HepG2 (cell line): ENCODE results near the gene FCAMR. TPM values are rescaled to one million over a fixed set of nuclear protein-coding genes. Genes with fewer than 3 reads are reported as not detected.

Experiments
- ARID4A ChIP-seq: sonication (generic); formaldehyde crosslinking; IDR thresholded peaks from 2 replicates; pipeline ENCODE4 v1.5.0; 2020; ENCODE audit warnings: mild to moderate bottlenecking, missing genetic modification reagents, borderline replicate concordance
- GATA4 ChIP-seq: sonication (generic); IDR thresholded peaks from 2 replicates; pipeline ENCODE4 v1.6.1; 2016; ENCODE audit warnings: antibody characterized with exemption, low read depth, borderline replicate concordance
- HIVEP1 ChIP-seq: sonication (generic); formaldehyde crosslinking; IDR thresholded peaks from 2 replicates; pipeline ENCODE4 v1.4.0; 2020; ENCODE audit warnings: mild to moderate bottlenecking, missing genetic modification reagents
- IKZF1 ChIP-seq: fragments of 450-650 bp; IDR thresholded peaks from 2 replicates; pipeline ENCODE4 v1.7.1; 2016
- KMT2A ChIP-seq: sonication (generic); formaldehyde crosslinking; IDR thresholded peaks from 2 replicates; pipeline ENCODE4 v1.4.0; 2020; ENCODE audit warnings: missing genetic modification reagents
- MXD3 ChIP-seq: IDR thresholded peaks from 2 replicates; pipeline ENCODE4 v1.6.1; 2016; ENCODE audit warnings: mild to moderate bottlenecking, missing biosample characterization, missing genetic modification reagents
- PHF8 ChIP-seq: sonication (generic); formaldehyde crosslinking; IDR thresholded peaks from 2 replicates; pipeline ENCODE4 v1.5.0; 2020; ENCODE audit warnings: missing genetic modification reagents
- SKIL ChIP-seq: sonication (generic); formaldehyde crosslinking; IDR thresholded peaks from 2 replicates; pipeline ENCODE4 v1.8.0; 2022; ENCODE audit warnings: missing genetic modification reagents, mild to moderate bottlenecking, moderate library complexity, borderline replicate concordance
- ZBTB37 ChIP-seq: sonication (generic); formaldehyde crosslinking; IDR thresholded peaks from 2 replicates; pipeline ENCODE4 v1.4.0; 2020; ENCODE audit warnings: mild to moderate bottlenecking, missing genetic modification reagents
- ZNF569 ChIP-seq: sonication (generic); formaldehyde crosslinking; IDR thresholded peaks from 2 replicates; pipeline ENCODE4 v1.5.0; 2020; ENCODE audit warnings: mild to moderate bottlenecking, missing genetic modification reagents, moderate library complexity, borderline replicate concordance
- ZNF574 ChIP-seq: sonication (generic); formaldehyde crosslinking; IDR thresholded peaks from 2 replicates; pipeline ENCODE4 v1.4.0; 2020; ENCODE audit warnings: missing genetic modification reagents
- ZNF644 ChIP-seq: IDR thresholded peaks from 2 replicates; pipeline ENCODE4 v1.6.1; 2016; ENCODE audit warnings: low read depth
- ZUFSP ChIP-seq: sonication (generic); formaldehyde crosslinking; IDR thresholded peaks from 2 replicates; pipeline ENCODE4 v1.9.0; 2021; ENCODE audit warnings: missing genetic modification reagents, mild to moderate bottlenecking, borderline replicate concordance
- polyA plus RNA-seq, 8 experiments: library from polyadenylated mRNA; depleted of rRNA in 3 of 8; stranded (reverse) in 7 of 8; unstranded in 1 of 8; fragments of >200 nt; fragmentation: Illumina TruSeq in 4 of 8; extraction: Trizol in 4 of 8; gene quantifications; 2 replicates each; pipeline versions ENCODE4 v1.2.1 to v1.2.3, GENCODE V29; 2011 to 2016; ENCODE audit warnings: low read depth in 4 of 8, missing spikeins in 1 of 8, mixed read lengths in 1 of 8; ENCODE audit not compliant: insufficient read depth in 1 of 8
- total RNA-seq, 5 experiments: library from RNA; depleted of rRNA; stranded (reverse); fragments of >200 nt; fragmentation: Illumina TruSeq; extraction: Trizol; gene quantifications; 2 replicates each; pipeline ENCODE4 v1.2.3, GENCODE V29; 2016; ENCODE audit warnings: low read depth in 1 of 5

The FCAMR gene
- total and polyA plus RNA-seq, 2 of the 13 experiments (the other 11 are each of a cell fraction or from before 2014, with no cell fraction given): not detected

GRCh38 chr1:206951318-206952100, 18.8 kb downstream of the FCAMR start (continued):
- no peak for TF ChIP-seq SKIL
- peak; percentile 28; the same call in 1 of the 2 replicates for TF ChIP-seq PHF8 (CRISPR knock-in tag)
- peak; percentile 35; the same call in 1 of the 2 replicates for TF ChIP-seq ARID4A
- no peak for TF ChIP-seq MXD3 (CRISPR knock-in tag)
- peak; percentile 70 for TF ChIP-seq ZNF644 (CRISPR knock-in tag)
- no peak for TF ChIP-seq IKZF1
- no peak for TF ChIP-seq ZNF569 (CRISPR knock-in tag)
- TF ChIP-seq KMT2A (CRISPR knock-in tag): peak; percentile 17; the same call in 1 of the 2 replicates
- peak; percentile 62; the same call in 1 of the 2 replicates for TF ChIP-seq ZNF574 (CRISPR knock-in tag)
- TF ChIP-seq ZBTB37 (CRISPR knock-in tag): peak; percentile 87
- no peak for TF ChIP-seq HIVEP1 (CRISPR knock-in tag)
- no peak for TF ChIP-seq ZUFSP (CRISPR knock-in tag)
- 0 out of 2 replicates have a peak, but pooled peaks have one; percentile 34 for TF ChIP-seq GATA4
